Activated CD8-positive, alpha-beta memory T cell treated with anti-CD3 and anti-CD28 coated beads, Interleukin-2, amount 50 U/mL, for 24 hours (primary cell): ENCODE data around the gene DHRS7.

Experiments
- DNase-seq: peaks from one replicate; pipeline ENCODE4 v3.0.0-alpha.2; 2020; ENCODE audit errors: extremely low read depth

Gene DHRS7

GRCh38 chr14:60164712-60165546 is at the start of gene DHRS7:
Gene DHRS7 (minus strand): TSS chr14:60165398. CDS start chr14:60165309, 89 bp downstream.
- DNase-seq = no peak

- no peak for DNase-seq
Measured at GRCh38 chr14:60214415-60215126, 49.4 kb upstream of the DHRS7 start.

GRCh38 chr14:60214003-60214402 is 48.8 kb upstream of the DHRS7 start:
- no peak for DNase-seq

- DNase-seq = no peak
Measured at GRCh38 chr14:60212503-60213371, 47.5 kb upstream of the DHRS7 start.

- DNase-seq = no peak
Measured at GRCh38 chr14:60211153-60211552, 46.0 kb upstream of the DHRS7 start.

GRCh38 chr14:60210703-60211102 is 45.5 kb upstream of the DHRS7 start:
- no peak for DNase-seq

- no peak for DNase-seq
Measured at GRCh38 chr14:60206837-60207533, 41.8 kb upstream of the DHRS7 start.

- no peak for DNase-seq
Measured at GRCh38 chr14:60206249-60206670, 41.1 kb upstream of the DHRS7 start.

- no peak for DNase-seq
Measured at GRCh38 chr14:60204843-60205774, 39.9 kb upstream of the DHRS7 start.

- DNase-seq = no peak
Measured at GRCh38 chr14:60204104-60204842, 39.1 kb upstream of the DHRS7 start.

- DNase-seq = no peak
Measured at GRCh38 chr14:60199321-60199720, 34.1 kb upstream of the DHRS7 start.

- DNase-seq = no peak
Measured at GRCh38 chr14:60197629-60198303, 32.6 kb upstream of the DHRS7 start.

- no peak for DNase-seq
Measured at GRCh38 chr14:60196291-60196690, 31.1 kb upstream of the DHRS7 start.

- DNase-seq = no peak
Measured at GRCh38 chr14:60195179-60195810, 30.1 kb upstream of the DHRS7 start.

- DNase-seq = no peak
Measured at GRCh38 chr14:60189923-60190840, 25.0 kb upstream of the DHRS7 start.

GRCh38 chr14:60188696-60189095 is 23.5 kb upstream of the DHRS7 start:
- no peak for DNase-seq

- no peak for DNase-seq
Measured at GRCh38 chr14:60188115-60188514, 22.9 kb upstream of the DHRS7 start.
